K562 (cell line): Measurements from ENCODE around the gene HPDL. TPM values are rescaled to one million over a fixed set of nuclear protein-coding genes. Genes with fewer than 3 reads are reported as not detected.

Experiments
- ATAC-seq: fragments of 200-7000 bp; cut with Tn5 transposase; 3 replicates; pipeline ENCODE4 v1.9.1; 2020; ENCODE audit warnings: moderate library complexity
- BruUV-seq: library from RNA; stranded (reverse); fragments of 400-500 nt; replicated peaks from 2 replicates; lab custom pipeline; 2021; lab: Mats Ljungman, UMichigan
- CTCF ChIA-PET: fragments of 300-600 bp; formaldehyde crosslinking; extraction: SDS; loops from one replicate; lab custom pipeline; 2021; ENCODE audit warnings: low intra/inter-chr PET ratio; lab: Yijun Ruan, JAX
- POLR2A ChIA-PET: fragments of 300-600, 350-650 bp; sonication (Branson Sonifier 250); formaldehyde crosslinking; extraction: SDS; loops from one replicate; lab custom pipeline; 2021; ENCODE audit warnings: antibody characterized with exemption, inconsistent platforms; lab: Yijun Ruan, JAX
- DNase-seq, 4 experiments: peaks; one replicate each; pipeline versions ENCODE4 v3.0.0 to v3.0.0-alpha.2; 2011 to 2018; ENCODE audit warnings: low spot score in 3 of 4, mixed read lengths in 3 of 4; ENCODE audit errors: extremely low read depth in 1 of 4
- FAIRE-seq: peaks from 2 replicates; lab custom pipeline; 2011; peaks lifted over from hg19 to GRCh38; lab: Jason Lieb, UNC
- H2AFZ ChIP-seq: 2 replicates; pipeline ENCODE4 v1.6.0; 2011; ENCODE audit warnings: low read depth, low read length, control low read depth, inconsistent platforms
- H3K27ac ChIP-seq: fragments of 200-600 bp; 3 replicates; pipeline ENCODE4 v1.8.0; 2011; ENCODE audit warnings: low read depth, mild to moderate bottlenecking, control low read depth, inconsistent platforms, low read length, moderate library complexity, mixed read lengths; ENCODE audit errors: extremely low read depth
- H3K27me3 ChIP-seq, 2 experiments: fragments of 300-600 bp in 1 of 2; 2 replicates in 1 of 2; 3 replicates in 1 of 2; pipeline versions ENCODE4 v1.6.0 to v1.8.0; 2011; ENCODE audit warnings: inconsistent platforms in 2 of 2, low read length in 2 of 2, mild to moderate bottlenecking in 1 of 2, mixed read lengths in 1 of 2, moderate library complexity in 1 of 2; ENCODE audit not compliant: control insufficient read depth in 2 of 2, insufficient read depth in 2 of 2
- H3K36me3 ChIP-seq: fragments of 300-600 bp; 3 replicates; pipeline ENCODE4 v1.8.0; 2011; ENCODE audit warnings: mild to moderate bottlenecking, low read length, inconsistent platforms; ENCODE audit not compliant: control insufficient read depth, insufficient read depth
- H3K4me1 ChIP-seq, 2 experiments: fragments of 200-600 bp in 1 of 2; replicated peaks in 1 of 2; 2 replicates in 1 of 2; 3 replicates in 1 of 2; pipeline versions ENCODE4 v1.5.1 to v1.8.0; 2011; ENCODE audit warnings: inconsistent platforms in 2 of 2, low read length in 2 of 2, mild to moderate bottlenecking in 1 of 2, mixed read lengths in 1 of 2, moderate library complexity in 1 of 2; ENCODE audit not compliant: control insufficient read depth in 2 of 2, insufficient read depth in 2 of 2
- H3K4me2 ChIP-seq: 2 replicates; pipeline ENCODE4 v1.6.1; 2011; ENCODE audit warnings: low read length, control low read depth, inconsistent platforms, mixed read lengths; ENCODE audit not compliant: insufficient read depth
- H3K4me3 ChIP-seq: fragments of 200-600 bp; sonication (generic), shearing (Covaris generic); 2 replicates; pipeline ENCODE4 v1.5.1; 2016; ENCODE audit warnings: control low read depth, inconsistent platforms
- H3K79me2 ChIP-seq: fragments of 200-600 bp; 3 replicates; pipeline ENCODE4 v1.8.0; 2011; ENCODE audit warnings: low read length, inconsistent platforms; ENCODE audit not compliant: control insufficient read depth, insufficient read depth
- H3K9ac ChIP-seq, 2 experiments: 2 replicates each; pipeline versions ENCODE4 v1.6.0 to v1.6.1; 2011; ENCODE audit warnings: low read depth in 2 of 2, low read length in 2 of 2, control low read depth in 1 of 2, inconsistent platforms in 1 of 2, mild to moderate bottlenecking in 1 of 2, mixed read lengths in 1 of 2; ENCODE audit not compliant: insufficient read depth in 1 of 2
- H3K9me1 ChIP-seq: one replicate; pipeline ENCODE4 v1.6.0; 2011; ENCODE audit warnings: inconsistent platforms, mild to moderate bottlenecking, low read length, moderate library complexity; ENCODE audit not compliant: control insufficient read depth, insufficient read depth
- H3K9me3 ChIP-seq: replicated peaks from 2 replicates; pipeline ENCODE4 v1.5.1; 2011; ENCODE audit warnings: low read depth, low read length, inconsistent platforms; ENCODE audit not compliant: control insufficient read depth, insufficient read depth
- H4K20me1 ChIP-seq: replicated peaks from 2 replicates; pipeline ENCODE4 v1.6.1; 2011; ENCODE audit warnings: low read length, inconsistent platforms, mixed read lengths; ENCODE audit not compliant: control insufficient read depth, insufficient read depth
- BMI1 ChIP-seq: fragments of 150-350 bp; IDR thresholded peaks from 2 replicates; pipeline ENCODE4 v1.6.1; 2014; ENCODE audit warnings: low read length
- CBFB ChIP-seq: sonication (generic); formaldehyde crosslinking; IDR thresholded peaks from 2 replicates; pipeline ENCODE4 v1.4.0; 2020; ENCODE audit warnings: mild to moderate bottlenecking, missing genetic modification reagents
- EWSR1 ChIP-seq: fragments of 450-650 bp; IDR thresholded peaks from 2 replicates; pipeline ENCODE4 v1.6.1; 2018; ENCODE audit warnings: borderline replicate concordance, mild to moderate bottlenecking, low read depth, moderate library complexity; ENCODE audit not compliant: partially characterized antibody
- EZH2 ChIP-seq: IDR thresholded peaks from 2 replicates; pipeline ENCODE4 v1.6.1; 2012; ENCODE audit warnings: low read depth, mild to moderate bottlenecking, inconsistent platforms, low read length, borderline replicate concordance
- GABPB2 ChIP-seq: fragments of 250-450 bp; sonication (Bioruptor Pico); conservative IDR thresholded peaks from 2 replicates; pipeline ENCODE4 v1.5.1; 2021; ENCODE audit warnings: mild to moderate bottlenecking
- JUND ChIP-seq, 2 experiments: IDR thresholded peaks; 2 replicates in 1 of 2; 3 replicates in 1 of 2; pipeline ENCODE4 v1.6.1; 2011; ENCODE audit warnings: borderline replicate concordance in 2 of 2, low read depth in 2 of 2, low read length in 2 of 2, improper control_type of control experiment in 1 of 2, missing biosample characterization in 1 of 2, missing genetic modification characterization in 1 of 2, missing genetic modification reagents in 1 of 2
- NONO ChIP-seq, 2 experiments: fragments of 200-400 bp in 1 of 2; fragments of 450-650 bp in 1 of 2; formaldehyde crosslinking in 1 of 2; IDR thresholded peaks; 2 replicates each; pipeline ENCODE4 v1.6.1; 2017; ENCODE audit warnings: low read depth in 2 of 2, mild to moderate bottlenecking in 2 of 2, moderate library complexity in 2 of 2, low read length in 1 of 2
- POLR2G ChIP-seq: fragments of 200-400 bp; formaldehyde crosslinking; IDR thresholded peaks from 2 replicates; pipeline ENCODE4 v1.6.1; 2017; ENCODE audit warnings: low read depth, mild to moderate bottlenecking, antibody characterized with exemption, low read length, moderate library complexity
- SNRNP70 ChIP-seq: fragments of 200-400 bp; formaldehyde crosslinking; optimal IDR thresholded peaks from 2 replicates; pipeline ENCODE3; 2017; ENCODE audit warnings: low read depth, low read length
- THRAP3 ChIP-seq: fragments of 450-650 bp; IDR thresholded peaks from 2 replicates; pipeline ENCODE4 v1.6.1; 2016; ENCODE audit warnings: mild to moderate bottlenecking, inconsistent platforms, borderline replicate concordance
- ZNF41 ChIP-seq: fragments of 250-450 bp; sonication (Bioruptor Pico); conservative IDR thresholded peaks from 2 replicates; pipeline ENCODE4 v1.4.0; 2020; ENCODE audit warnings: mild to moderate bottlenecking
- ZNF780A ChIP-seq: fragments of 250-450 bp; sonication (Bioruptor Pico); IDR thresholded peaks from 2 replicates; pipeline ENCODE4 v1.5.0; 2021; ENCODE audit warnings: mild to moderate bottlenecking
- WGBS: fragments of 100-300 bp; shearing (Covaris generic); methylation state at CpG from one replicate; pipeline ENCODE4 v1.1.6; 2016; ENCODE audit warnings: low coverage, mixed read lengths; ENCODE audit not compliant: insufficient coverage; ENCODE audit errors: missing lambda C conversion rate; 5-methylcytosine and 5-hydroxymethylcytosine counted together
- in situ Hi-C: fragments of 300-500 bp; cut with MboI; formaldehyde crosslinking; loops from 4 replicates; pipeline ENCODE4 v1.15.0; 2018; ENCODE audit warnings: inconsistent platforms, mixed read lengths
- intact Hi-C: fragments of 100-400 bp; cut with micrococcal nuclease; formaldehyde crosslinking; loops from 2 replicates; pipeline ENCODE4 v1.14.2; 2022
- polyA plus RNA-seq, 8 experiments: library from polyadenylated mRNA; depleted of rRNA in 4 of 8; stranded (reverse) in 5 of 8; unstranded in 3 of 8; fragments of >200 nt; fragmentation: Nextera tagmentation in 2 of 8; fragmentation: Illumina TruSeq in 1 of 8; extraction: Ambion mirVana in 2 of 8; extraction: Trizol in 1 of 8; gene quantifications; 2 replicates each; pipeline versions ENCODE4 v1.2.1 to v1.2.3, GENCODE V29; 2011 to 2014; ENCODE audit warnings: inconsistent platforms in 1 of 8, missing spikeins in 1 of 8
- total RNA-seq, 7 experiments: library from RNA; depleted of rRNA in 6 of 7; stranded (reverse); fragments of >200 nt in 6 of 7; fragmentation: Illumina TruSeq in 2 of 7; extraction: Trizol in 2 of 7; gene quantifications; 2 replicates each; pipeline versions ENCODE4 v1.2.1 to v1.2.3, GENCODE V29; 2011 to 2021; ENCODE audit warnings: low replicate concordance in 1 of 7
- TF ChIP-seq, protein P1 (sequence below): fragments of 450-650 bp; conservative IDR thresholded peaks from 2 replicates; pipeline ENCODE4 v1.6.1; 2016; ENCODE audit warnings: missing genetic modification characterization, low read depth, mild to moderate bottlenecking, missing compliant biosample characterization, moderate library complexity
- TF ChIP-seq, protein P2 (sequence below): fragments of 450-650 bp; IDR thresholded peaks from 2 replicates; pipeline ENCODE4 v1.6.1; 2016; ENCODE audit warnings: low read depth, mild to moderate bottlenecking, moderate library complexity
- TF ChIP-seq, protein P3 (sequence below): fragments of 200-400 bp; formaldehyde crosslinking; IDR thresholded peaks from 2 replicates; pipeline ENCODE4 v1.6.1; 2017; ENCODE audit warnings: mild to moderate bottlenecking, low read depth, low read length, moderate library complexity
- TF ChIP-seq, protein P4 (sequence below): sonication (generic); formaldehyde crosslinking; IDR thresholded peaks from 2 replicates; pipeline ENCODE4 v1.8.0; 2022; ENCODE audit warnings: mild to moderate bottlenecking, missing genetic modification reagents, borderline replicate concordance

Gene HPDL
- total and polyA plus RNA-seq, 9 of the 15 experiments (the other 6 are each of a cell fraction or from before 2014, with no cell fraction given) = not detected

DNA sequence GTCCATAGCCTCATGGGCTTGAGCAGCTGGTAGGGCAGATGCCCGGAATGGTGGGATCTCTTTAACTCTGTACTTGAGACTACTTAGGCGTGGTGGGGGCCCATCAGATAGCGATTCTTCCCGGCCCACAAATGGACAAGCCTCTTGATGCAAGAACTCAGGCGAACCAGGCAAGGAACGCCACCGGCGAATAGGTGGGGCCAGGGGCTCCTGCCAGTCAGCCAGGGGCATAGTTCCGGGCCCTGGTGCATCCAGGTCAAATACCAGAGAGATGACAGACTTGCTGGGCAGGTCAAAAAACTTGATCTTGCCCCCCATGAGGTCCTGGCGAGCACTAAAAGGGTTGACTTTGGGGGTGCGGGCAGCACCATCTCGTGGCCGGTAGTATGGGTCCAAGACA lies 18.3 kb downstream of the HPDL start:
- WGBS = 90% methylated on average over 12 of the region's 13 CpGs
- H3K36me3 ChIP-seq = peaks cover 53% of the 10 kb centered on the region
- H3K27me3 ChIP-seq = no peaks in the 10 kb centered on the region
- H3K27ac ChIP-seq = no peak overlapping the region
- in situ Hi-C loops = loop anchor here (5.0 kb wide), 1 partner anchor 147 kb away; the partner anchor contains the start of gene TESK2
- H3K9me1 ChIP-seq = peaks cover 5% of the 10 kb centered on the region
- H3K4me3 ChIP-seq = no peak overlapping the region
- BruUV-seq = no TSS peak
- FAIRE-seq = no peak
- POLR2A ChIA-PET = interaction anchor here (0.6 to 13.3 kb wide), 9 partner anchors 11 to 949 kb away, joined by 3 to 226 read pairs (median 4); no protein-coding TSS in a partner anchor
- no peak overlapping the region for H2AFZ ChIP-seq
- intact Hi-C loops = no loop called here
- H3K9me3 ChIP-seq = no peaks in the 10 kb centered on the region
- no peak for DNase-seq
- H3K9ac ChIP-seq = no peak overlapping the region
- H3K79me2 ChIP-seq = peaks cover 27% of the 10 kb centered on the region
- CTCF ChIA-PET = no interaction called here
- H3K4me1 ChIP-seq = peaks cover 6 to 12% of the 10 kb centered on the region in 2 experiments; a peak in 4 of 5 replicates
- H3K4me2 ChIP-seq = no peak overlapping the region
- H4K20me1 ChIP-seq = peaks cover 5% of the 10 kb centered on the region; the same call in 1 of the 2 replicates
- no peak for ATAC-seq
- TF ChIP-seq, protein P1, sequence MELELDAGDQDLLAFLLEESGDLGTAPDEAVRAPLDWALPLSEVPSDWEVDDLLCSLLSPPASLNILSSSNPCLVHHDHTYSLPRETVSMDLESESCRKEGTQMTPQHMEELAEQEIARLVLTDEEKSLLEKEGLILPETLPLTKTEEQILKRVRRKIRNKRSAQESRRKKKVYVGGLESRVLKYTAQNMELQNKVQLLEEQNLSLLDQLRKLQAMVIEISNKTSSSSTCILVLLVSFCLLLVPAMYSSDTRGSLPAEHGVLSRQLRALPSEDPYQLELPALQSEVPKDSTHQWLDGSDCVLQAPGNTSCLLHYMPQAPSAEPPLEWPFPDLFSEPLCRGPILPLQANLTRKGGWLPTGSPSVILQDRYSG = no peak
- no peak for TF ChIP-seq EZH2
- no peak for TF ChIP-seq ZNF780A (CRISPR knock-in tag)
- peak; percentile 64 for TF ChIP-seq POLR2G
- TF ChIP-seq NONO (IDR thresholded peaks at IDR 0.05; ENCODE audit: low read depth in 2 of 2, low read length in 1 of 2) = no peak
- TF ChIP-seq BMI1 = no peak
- TF ChIP-seq ZNF41 (CRISPR knock-in tag) = no peak
- TF ChIP-seq JUND (IDR thresholded peaks at IDR 0.05; ENCODE audit: borderline replicate concordance, low read depth, low read length) = no peak
- no peak for TF ChIP-seq JUND (tag; IDR thresholded peaks at IDR 0.05; ENCODE audit: borderline replicate concordance, low read depth, low read length)
- TF ChIP-seq EWSR1 = no peak
- no peak for TF ChIP-seq GABPB2 (CRISPR knock-in tag)
- no peak for TF ChIP-seq SNRNP70
- TF ChIP-seq, protein P2, sequence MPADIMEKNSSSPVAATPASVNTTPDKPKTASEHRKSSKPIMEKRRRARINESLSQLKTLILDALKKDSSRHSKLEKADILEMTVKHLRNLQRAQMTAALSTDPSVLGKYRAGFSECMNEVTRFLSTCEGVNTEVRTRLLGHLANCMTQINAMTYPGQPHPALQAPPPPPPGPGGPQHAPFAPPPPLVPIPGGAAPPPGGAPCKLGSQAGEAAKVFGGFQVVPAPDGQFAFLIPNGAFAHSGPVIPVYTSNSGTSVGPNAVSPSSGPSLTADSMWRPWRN = no peak
- no peak for TF ChIP-seq THRAP3
- TF ChIP-seq CBFB (CRISPR knock-in tag) = no peak
- TF ChIP-seq, protein P3, sequence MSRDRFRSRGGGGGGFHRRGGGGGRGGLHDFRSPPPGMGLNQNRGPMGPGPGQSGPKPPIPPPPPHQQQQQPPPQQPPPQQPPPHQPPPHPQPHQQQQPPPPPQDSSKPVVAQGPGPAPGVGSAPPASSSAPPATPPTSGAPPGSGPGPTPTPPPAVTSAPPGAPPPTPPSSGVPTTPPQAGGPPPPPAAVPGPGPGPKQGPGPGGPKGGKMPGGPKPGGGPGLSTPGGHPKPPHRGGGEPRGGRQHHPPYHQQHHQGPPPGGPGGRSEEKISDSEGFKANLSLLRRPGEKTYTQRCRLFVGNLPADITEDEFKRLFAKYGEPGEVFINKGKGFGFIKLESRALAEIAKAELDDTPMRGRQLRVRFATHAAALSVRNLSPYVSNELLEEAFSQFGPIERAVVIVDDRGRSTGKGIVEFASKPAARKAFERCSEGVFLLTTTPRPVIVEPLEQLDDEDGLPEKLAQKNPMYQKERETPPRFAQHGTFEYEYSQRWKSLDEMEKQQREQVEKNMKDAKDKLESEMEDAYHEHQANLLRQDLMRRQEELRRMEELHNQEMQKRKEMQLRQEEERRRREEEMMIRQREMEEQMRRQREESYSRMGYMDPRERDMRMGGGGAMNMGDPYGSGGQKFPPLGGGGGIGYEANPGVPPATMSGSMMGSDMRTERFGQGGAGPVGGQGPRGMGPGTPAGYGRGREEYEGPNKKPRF = no peak
- TF ChIP-seq, protein P4, sequence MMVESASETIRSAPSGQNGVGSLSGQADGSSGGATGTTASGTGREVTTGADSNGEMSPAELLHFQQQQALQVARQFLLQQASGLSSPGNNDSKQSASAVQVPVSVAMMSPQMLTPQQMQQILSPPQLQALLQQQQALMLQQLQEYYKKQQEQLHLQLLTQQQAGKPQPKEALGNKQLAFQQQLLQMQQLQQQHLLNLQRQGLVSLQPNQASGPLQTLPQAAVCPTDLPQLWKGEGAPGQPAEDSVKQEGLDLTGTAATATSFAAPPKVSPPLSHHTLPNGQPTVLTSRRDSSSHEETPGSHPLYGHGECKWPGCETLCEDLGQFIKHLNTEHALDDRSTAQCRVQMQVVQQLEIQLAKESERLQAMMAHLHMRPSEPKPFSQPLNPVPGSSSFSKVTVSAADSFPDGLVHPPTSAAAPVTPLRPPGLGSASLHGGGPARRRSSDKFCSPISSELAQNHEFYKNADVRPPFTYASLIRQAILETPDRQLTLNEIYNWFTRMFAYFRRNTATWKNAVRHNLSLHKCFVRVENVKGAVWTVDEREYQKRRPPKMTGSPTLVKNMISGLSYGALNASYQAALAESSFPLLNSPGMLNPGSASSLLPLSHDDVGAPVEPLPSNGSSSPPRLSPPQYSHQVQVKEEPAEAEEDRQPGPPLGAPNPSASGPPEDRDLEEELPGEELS (CRISPR knock-in tag) = no peak
